ENCODE data around the gene STX3. TPM values are rescaled to one million over a fixed set of nuclear protein-coding genes. Genes with fewer than 3 reads are reported as not detected.
A peak's percentile ranks its signal among the peaks of the same experiment; 100 is the strongest.

The STX3 gene
- polyA plus RNA-seq, 1 donor: 89.2 TPM

DNA sequence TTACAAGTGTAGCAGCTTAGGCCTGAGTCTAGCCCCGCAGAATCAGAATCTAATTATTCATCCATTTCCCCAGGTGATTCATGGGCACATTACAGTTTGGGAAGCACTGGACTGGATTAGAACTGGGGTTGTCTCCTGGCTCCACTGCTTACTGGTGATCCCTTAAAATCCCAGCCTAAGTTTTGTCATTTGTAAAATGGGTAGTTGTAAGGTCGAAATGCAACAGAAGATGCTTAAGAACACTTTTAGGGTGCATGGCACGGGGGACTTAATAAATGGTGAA is 1.3 kb downstream of the STX3 start:
- H3K9me3 ChIP-seq (ENCODE audit: control insufficient read depth, low read depth, low read length): no peaks in the 10 kb centered on the region
- peak overlapping the region; percentile 66 for H3K4me3 ChIP-seq (ENCODE audit: low read length)
- peaks cover 37% of the 10 kb centered on the region for H3K4me1 ChIP-seq (ENCODE audit: control insufficient read depth, insufficient read depth, low read length)
- peak overlapping the region; percentile 92 for H3K27ac ChIP-seq (ENCODE audit: low read length)
- no peaks in the 10 kb centered on the region for H3K27me3 ChIP-seq (ENCODE audit: control insufficient read depth, insufficient read depth, low read length)
- peaks cover 12% of the 10 kb centered on the region for H3K36me3 ChIP-seq (ENCODE audit: control insufficient read depth, insufficient read depth, low read length)
- DNase-seq: no peak
- WGBS (ENCODE audit: insufficient coverage, low lambda C conversion rate): no CpG with 5 or more reads among the region's 3 CpGs

DNA sequence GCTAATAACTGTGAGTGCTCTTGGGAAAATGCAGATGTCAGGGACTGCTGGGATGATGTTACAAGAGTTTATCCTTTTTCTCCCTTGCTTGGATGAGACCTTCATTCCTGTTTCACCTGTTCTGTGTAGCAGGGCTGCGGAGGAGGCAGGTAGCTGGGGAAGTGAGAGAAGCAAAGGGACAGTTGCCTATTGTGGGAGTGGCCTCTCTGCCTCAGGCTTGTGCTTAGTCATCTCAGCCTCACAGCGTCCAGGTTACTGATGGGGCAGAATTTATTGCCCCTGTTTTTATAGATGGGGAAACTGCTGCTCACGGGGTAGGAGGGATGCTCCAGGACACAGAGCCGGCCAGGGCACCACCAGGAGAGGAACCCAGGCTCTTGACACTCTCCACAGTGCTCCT is 1.7 kb downstream of the STX3 start:
- H3K36me3 ChIP-seq (ENCODE audit: control insufficient read depth, insufficient read depth, low read length): peaks cover 12% of the 10 kb centered on the region
- H3K27ac ChIP-seq (ENCODE audit: low read length): peak overlapping the region; percentile 92
- H3K4me3 ChIP-seq (ENCODE audit: low read length): peak overlapping the region; percentile 66
- no peaks in the 10 kb centered on the region for H3K9me3 ChIP-seq (ENCODE audit: control insufficient read depth, low read depth, low read length)
- H3K27me3 ChIP-seq (ENCODE audit: control insufficient read depth, insufficient read depth, low read length): no peaks in the 10 kb centered on the region
- peak; percentile 84 to 90 for DNase-seq
- whole genome bisulfite sequencing (ENCODE audit: insufficient coverage, low lambda C conversion rate): no CpG with 5 or more reads among the region's 4 CpGs
- H3K4me1 ChIP-seq (ENCODE audit: control insufficient read depth, insufficient read depth, low read length): peaks cover 39% of the 10 kb centered on the region

- Histone ChIP-seq H3K27me3 (ENCODE audit: control insufficient read depth, insufficient read depth, low read length) (no peaks in the 10 kb centered on the region), H3K9me3 (ENCODE audit: control insufficient read depth, low read depth, low read length) (no peaks in the 10 kb centered on the region), H3K27ac (ENCODE audit: low read length) (peak overlapping the region; percentile 92), H3K4me3 (ENCODE audit: low read length) (no peak overlapping the region), H3K36me3 (ENCODE audit: control insufficient read depth, insufficient read depth, low read length) (peaks cover 22% of the 10 kb centered on the region), H3K4me1 (ENCODE audit: control insufficient read depth, insufficient read depth, low read length) (peaks cover 42% of the 10 kb centered on the region)
- WGBS (ENCODE audit: insufficient coverage, low lambda C conversion rate): no CpG with 5 or more reads among the region's 4 CpGs
- no peak for DNase-seq
Observed at GRCh38 chr11:59758401-59759037, 3.3 kb downstream of the STX3 start.

GRCh38 chr11:59759900-59760299 is 4.7 kb downstream of the STX3 start:
- WGBS (ENCODE audit: insufficient coverage, low lambda C conversion rate): no CpG with 5 or more reads among the region's 4 CpGs
- DNase-seq: no peak
- Histone ChIP-seq H3K27me3 (ENCODE audit: control insufficient read depth, insufficient read depth, low read length) (no peaks in the 10 kb centered on the region), H3K4me1 (ENCODE audit: control insufficient read depth, insufficient read depth, low read length) (peaks cover 42% of the 10 kb centered on the region), H3K4me3 (ENCODE audit: low read length) (no peak overlapping the region), H3K36me3 (ENCODE audit: control insufficient read depth, insufficient read depth, low read length) (peaks cover 22% of the 10 kb centered on the region), H3K9me3 (ENCODE audit: control insufficient read depth, low read depth, low read length) (no peaks in the 10 kb centered on the region), H3K27ac (ENCODE audit: low read length) (no peak overlapping the region)

GRCh38 chr11:59760771-59761170 is 5.6 kb downstream of the STX3 start:
- no peaks in the 10 kb centered on the region for H3K27me3 ChIP-seq (ENCODE audit: control insufficient read depth, insufficient read depth, low read length)
- no peak overlapping the region for H3K4me3 ChIP-seq (ENCODE audit: low read length)
- H3K36me3 ChIP-seq (ENCODE audit: control insufficient read depth, insufficient read depth, low read length): peaks cover 22% of the 10 kb centered on the region
- H3K9me3 ChIP-seq (ENCODE audit: control insufficient read depth, low read depth, low read length): no peaks in the 10 kb centered on the region
- peaks cover 47% of the 10 kb centered on the region for H3K4me1 ChIP-seq (ENCODE audit: control insufficient read depth, insufficient read depth, low read length)
- 100% methylated on average over 3 of the region's 4 CpGs for WGBS (ENCODE audit: insufficient coverage, low lambda C conversion rate)
- DNase-seq: no peak
- peak overlapping the region; percentile 0 for H3K27ac ChIP-seq (ENCODE audit: low read length)

DNA sequence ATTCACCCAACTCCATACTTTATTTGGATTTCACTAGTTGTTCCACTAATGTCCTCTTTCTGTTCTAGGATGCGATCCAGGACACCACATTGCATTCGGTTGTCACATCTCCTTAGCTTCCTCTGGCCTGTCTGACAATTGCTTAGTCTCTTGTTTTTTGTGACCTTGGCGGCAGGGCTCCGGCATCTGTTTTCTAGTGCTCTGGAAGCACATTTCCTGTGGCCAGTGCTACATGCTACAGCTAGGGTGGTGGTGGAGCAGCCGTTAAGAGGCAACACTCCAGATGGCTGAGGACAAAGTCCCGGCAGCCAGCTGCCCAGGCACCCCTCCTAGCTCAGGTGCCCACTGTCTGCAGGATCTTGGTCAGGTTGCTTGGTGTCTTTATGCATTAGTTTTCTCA is 6.8 kb downstream of the STX3 start:
- Histone ChIP-seq H3K9me3 (ENCODE audit: control insufficient read depth, low read depth, low read length) (no peaks in the 10 kb centered on the region), H3K4me1 (ENCODE audit: control insufficient read depth, insufficient read depth, low read length) (peaks cover 54% of the 10 kb centered on the region), H3K36me3 (ENCODE audit: control insufficient read depth, insufficient read depth, low read length) (peaks cover 22% of the 10 kb centered on the region), H3K27ac (ENCODE audit: low read length) (no peak overlapping the region), H3K4me3 (ENCODE audit: low read length) (no peak overlapping the region), H3K27me3 (ENCODE audit: control insufficient read depth, insufficient read depth, low read length) (no peaks in the 10 kb centered on the region)
- no CpG with 5 or more reads among the region's 6 CpGs for WGBS (ENCODE audit: insufficient coverage, low lambda C conversion rate)
- peak in 1 of 2 donors; percentile 51 for DNase-seq

- H3K4me1 ChIP-seq (ENCODE audit: control insufficient read depth, insufficient read depth, low read length): peaks cover 44% of the 10 kb centered on the region
- peaks cover 16% of the 10 kb centered on the region for H3K36me3 ChIP-seq (ENCODE audit: control insufficient read depth, insufficient read depth, low read length)
- H3K9me3 ChIP-seq (ENCODE audit: control insufficient read depth, low read depth, low read length): no peaks in the 10 kb centered on the region
- peak overlapping the region; percentile 90 for H3K27ac ChIP-seq (ENCODE audit: low read length)
- H3K27me3 ChIP-seq (ENCODE audit: control insufficient read depth, insufficient read depth, low read length): no peaks in the 10 kb centered on the region
- DNase-seq: peak in 1 of 2 donors; percentile 62
- WGBS (ENCODE audit: insufficient coverage, low lambda C conversion rate): no CpG with 5 or more reads among the region's 4 CpGs
- H3K4me3 ChIP-seq (ENCODE audit: low read length): no peak overlapping the region
Observed at GRCh38 chr11:59765068-59765735, 10.0 kb downstream of the STX3 start.

- peak; percentile 70 to 82 for DNase-seq
- Histone ChIP-seq H3K27ac (ENCODE audit: low read length) (peak overlapping the region; percentile 90), H3K4me1 (ENCODE audit: control insufficient read depth, insufficient read depth, low read length) (peaks cover 42% of the 10 kb centered on the region), H3K4me3 (ENCODE audit: low read length) (no peak overlapping the region), H3K27me3 (ENCODE audit: control insufficient read depth, insufficient read depth, low read length) (no peaks in the 10 kb centered on the region), H3K9me3 (ENCODE audit: control insufficient read depth, low read depth, low read length) (no peaks in the 10 kb centered on the region), H3K36me3 (ENCODE audit: control insufficient read depth, insufficient read depth, low read length) (peaks cover 10% of the 10 kb centered on the region)
- WGBS (ENCODE audit: insufficient coverage, low lambda C conversion rate): no CpG with 5 or more reads among the region's 6 CpGs
Observed at GRCh38 chr11:59766542-59767224, 11.5 kb downstream of the STX3 start.

- peak; percentile 92 to 96 for DNase-seq
- Histone ChIP-seq H3K4me1 (ENCODE audit: control insufficient read depth, insufficient read depth, low read length) (peaks cover 44% of the 10 kb centered on the region), H3K9me3 (ENCODE audit: control insufficient read depth, low read depth, low read length) (no peaks in the 10 kb centered on the region), H3K27ac (ENCODE audit: low read length) (peak overlapping the region; percentile 90), H3K4me3 (ENCODE audit: low read length) (no peak overlapping the region), H3K27me3 (ENCODE audit: control insufficient read depth, insufficient read depth, low read length) (no peaks in the 10 kb centered on the region), H3K36me3 (ENCODE audit: control insufficient read depth, insufficient read depth, low read length) (peaks cover 7% of the 10 kb centered on the region)
- no CpG with 5 or more reads among the region's 1 CpG for WGBS (ENCODE audit: insufficient coverage, low lambda C conversion rate)
Observed at GRCh38 chr11:59767225-59767611, 12.0 kb downstream of the STX3 start.

- no peaks in the 10 kb centered on the region for H3K27me3 ChIP-seq (ENCODE audit: control insufficient read depth, insufficient read depth, low read length)
- no peaks in the 10 kb centered on the region for H3K9me3 ChIP-seq (ENCODE audit: control insufficient read depth, low read depth, low read length)
- peak overlapping the region; percentile 90 for H3K27ac ChIP-seq (ENCODE audit: low read length)
- WGBS (ENCODE audit: insufficient coverage, low lambda C conversion rate): no CpG with 5 or more reads among the region's 7 CpGs
- H3K4me3 ChIP-seq (ENCODE audit: low read length): no peak overlapping the region
- DNase-seq: no peak
- H3K4me1 ChIP-seq (ENCODE audit: control insufficient read depth, insufficient read depth, low read length): peaks cover 46% of the 10 kb centered on the region
- peaks cover 7% of the 10 kb centered on the region for H3K36me3 ChIP-seq (ENCODE audit: control insufficient read depth, insufficient read depth, low read length)
Observed at GRCh38 chr11:59769111-59769510, 13.9 kb downstream of the STX3 start.
